SU-DHL-6 (cell line): ENCODE measurements around the gene ALG3.

ENCODE experiments used
- H2AFZ ChIP-seq: fragments of 200-600 bp; sonication (generic); 2 replicates; pipeline ENCODE4 v1.6.1; 2014; ENCODE audit warnings: low read depth, mild to moderate bottlenecking, moderate library complexity, mixed read lengths, antibody characterized with exemption, low read length; ENCODE audit not compliant: severe bottlenecking
- H3F3A ChIP-seq: fragments of 200-600 bp; shearing (Covaris generic); 2 replicates; pipeline ENCODE4 v1.6.0; 2016; ENCODE audit warnings: antibody characterized with exemption, mild to moderate bottlenecking; ENCODE audit not compliant: insufficient read depth
- H3K27ac ChIP-seq: fragments of 200-600 bp; sonication (generic); 2 replicates; pipeline ENCODE4 v1.5.1; 2016; ENCODE audit warnings: low read depth, mild to moderate bottlenecking, low read length, moderate library complexity, mixed read lengths
- H3K27me3 ChIP-seq: fragments of 200-600 bp; sonication (generic), shearing (Covaris generic); 2 replicates; pipeline ENCODE4 v1.6.0; 2014; ENCODE audit warnings: mild to moderate bottlenecking, low read length
- H3K36me3 ChIP-seq: fragments of 200-600 bp; sonication (generic); 2 replicates; pipeline ENCODE4 v1.6.1; 2014; ENCODE audit warnings: mild to moderate bottlenecking, low read length, mixed read lengths
- H3K4me2 ChIP-seq: fragments of 300-600, 200-600 bp; shearing (Covaris generic), sonication (generic); 2 replicates; pipeline ENCODE4 v1.6.0; 2014; ENCODE audit warnings: low read length, low read depth, mild to moderate bottlenecking; ENCODE audit not compliant: poor library complexity, severe bottlenecking
- H3K4me3 ChIP-seq: fragments of 200-600 bp; sonication (generic); 2 replicates; pipeline ENCODE4 v1.5.1; 2014; ENCODE audit warnings: antibody characterized with exemption, low read length, mild to moderate bottlenecking, mixed read lengths; ENCODE audit not compliant: insufficient read depth, poor library complexity, severe bottlenecking
- H3K79me2 ChIP-seq: fragments of 200-600 bp; sonication (generic); 2 replicates; pipeline ENCODE4 v1.6.1; 2014; ENCODE audit warnings: mild to moderate bottlenecking, low read length, moderate library complexity; ENCODE audit not compliant: insufficient read depth
- H3K9ac ChIP-seq: fragments of 200-600 bp; sonication (generic); 2 replicates; pipeline ENCODE4 v1.7.0; 2014; ENCODE audit warnings: mild to moderate bottlenecking, low read length
- H3K9me2 ChIP-seq: fragments of 200-600 bp; sonication (generic); replicated peaks from 2 replicates; pipeline ENCODE4 v1.6.1; 2014; ENCODE audit warnings: low read length; ENCODE audit not compliant: insufficient read depth
- H3K9me3 ChIP-seq: fragments of 200-600 bp; sonication (generic); 2 replicates; pipeline ENCODE4 v1.6.1; 2014; ENCODE audit warnings: low read length, mixed read lengths; ENCODE audit not compliant: insufficient read depth
- H4K20me1 ChIP-seq: fragments of 200-600 bp; sonication (generic); 2 replicates; pipeline ENCODE4 v1.6.1; 2014; ENCODE audit warnings: low read depth, mild to moderate bottlenecking, antibody characterized with exemption, low read length, moderate library complexity, mixed read lengths
- EZH2phosphoT487 ChIP-seq: fragments of 200-600 bp; sonication (generic), shearing (Covaris generic); conservative IDR thresholded peaks from 2 replicates; pipeline ENCODE4 v1.6.1; 2018; ENCODE audit warnings: mild to moderate bottlenecking, antibody characterized with exemption, low read length, moderate library complexity, mixed read lengths
- TF ChIP-seq, protein P1 (sequence below): fragments of 200-600 bp; sonication (generic); IDR thresholded peaks from one replicate; pipeline ENCODE4 v1.5.1; 2017; ENCODE audit warnings: antibody characterized with exemption, mild to moderate bottlenecking, low read length, moderate library complexity; ENCODE audit not compliant: insufficient read depth, poor library complexity, severe bottlenecking

The ALG3 gene

DNA sequence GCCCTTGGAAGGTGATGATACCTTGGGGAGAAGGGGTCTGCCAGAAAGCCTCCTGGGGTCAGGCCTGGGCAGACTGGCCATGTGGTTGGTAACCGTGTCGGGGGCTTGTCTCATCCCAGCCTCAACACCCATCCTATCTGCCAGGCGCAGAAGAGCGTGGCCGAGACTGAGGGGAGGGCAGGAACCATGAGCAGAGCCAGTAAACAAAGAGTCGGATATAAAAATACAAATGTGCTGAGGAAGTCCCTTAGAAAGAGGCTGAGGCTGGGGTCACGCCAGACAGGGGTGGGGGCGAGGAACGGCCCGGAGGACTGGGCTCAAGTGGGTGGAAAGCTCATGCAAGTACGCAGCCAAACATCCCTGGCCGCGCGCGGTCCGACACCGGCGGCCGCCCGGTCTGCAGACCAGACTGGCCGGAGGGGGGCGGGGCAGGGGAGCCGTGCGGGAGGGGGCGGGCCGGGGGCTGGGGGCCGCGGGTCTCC is 10.7 kb upstream of the ALG3 start:
- no peak overlapping the region for H3K4me3 ChIP-seq
- no peaks in the 10 kb centered on the region for H4K20me1 ChIP-seq
- no peaks in the 10 kb centered on the region for H3K27me3 ChIP-seq
- no peak overlapping the region for H3K9ac ChIP-seq
- no peaks in the 10 kb centered on the region for H3K36me3 ChIP-seq
- no peak overlapping the region for H3K27ac ChIP-seq
- TF ChIP-seq, protein P1, sequence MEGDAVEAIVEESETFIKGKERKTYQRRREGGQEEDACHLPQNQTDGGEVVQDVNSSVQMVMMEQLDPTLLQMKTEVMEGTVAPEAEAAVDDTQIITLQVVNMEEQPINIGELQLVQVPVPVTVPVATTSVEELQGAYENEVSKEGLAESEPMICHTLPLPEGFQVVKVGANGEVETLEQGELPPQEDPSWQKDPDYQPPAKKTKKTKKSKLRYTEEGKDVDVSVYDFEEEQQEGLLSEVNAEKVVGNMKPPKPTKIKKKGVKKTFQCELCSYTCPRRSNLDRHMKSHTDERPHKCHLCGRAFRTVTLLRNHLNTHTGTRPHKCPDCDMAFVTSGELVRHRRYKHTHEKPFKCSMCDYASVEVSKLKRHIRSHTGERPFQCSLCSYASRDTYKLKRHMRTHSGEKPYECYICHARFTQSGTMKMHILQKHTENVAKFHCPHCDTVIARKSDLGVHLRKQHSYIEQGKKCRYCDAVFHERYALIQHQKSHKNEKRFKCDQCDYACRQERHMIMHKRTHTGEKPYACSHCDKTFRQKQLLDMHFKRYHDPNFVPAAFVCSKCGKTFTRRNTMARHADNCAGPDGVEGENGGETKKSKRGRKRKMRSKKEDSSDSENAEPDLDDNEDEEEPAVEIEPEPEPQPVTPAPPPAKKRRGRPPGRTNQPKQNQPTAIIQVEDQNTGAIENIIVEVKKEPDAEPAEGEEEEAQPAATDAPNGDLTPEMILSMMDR, result no peak
- no peak for TF ChIP-seq EZH2phosphoT487
- H2AFZ ChIP-seq, result no peak overlapping the region
- H3K79me2 ChIP-seq, result no peaks in the 10 kb centered on the region
- H3K9me2 ChIP-seq, result no peaks in the 10 kb centered on the region
- H3K9me3 ChIP-seq, result no peaks in the 10 kb centered on the region
- no peaks in the 10 kb centered on the region; the same call in 1 of the 2 replicates for H3F3A ChIP-seq
- no peak overlapping the region for H3K4me2 ChIP-seq

DNA sequence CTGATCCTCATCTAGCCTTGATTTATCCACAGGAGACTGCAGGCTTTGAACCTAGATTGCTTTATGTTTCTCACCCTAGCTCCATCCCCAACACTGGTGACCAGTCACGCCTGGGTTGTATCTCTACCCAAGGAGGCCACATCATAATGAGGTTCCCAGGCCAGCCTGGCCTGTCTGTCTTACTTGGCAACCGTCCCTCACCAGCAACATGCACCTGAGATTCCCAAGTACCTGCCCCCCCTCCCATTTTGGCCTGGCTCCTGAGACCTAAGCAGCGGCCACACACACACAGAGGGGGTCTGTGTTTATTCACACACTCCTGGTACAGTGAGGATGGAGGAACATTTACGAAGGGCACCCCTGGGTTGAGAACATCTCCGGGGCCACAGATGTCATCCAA is 10.2 kb upstream of the ALG3 start:
- H3K36me3 ChIP-seq, result no peaks in the 10 kb centered on the region
- H2AFZ ChIP-seq, result no peak overlapping the region

DNA sequence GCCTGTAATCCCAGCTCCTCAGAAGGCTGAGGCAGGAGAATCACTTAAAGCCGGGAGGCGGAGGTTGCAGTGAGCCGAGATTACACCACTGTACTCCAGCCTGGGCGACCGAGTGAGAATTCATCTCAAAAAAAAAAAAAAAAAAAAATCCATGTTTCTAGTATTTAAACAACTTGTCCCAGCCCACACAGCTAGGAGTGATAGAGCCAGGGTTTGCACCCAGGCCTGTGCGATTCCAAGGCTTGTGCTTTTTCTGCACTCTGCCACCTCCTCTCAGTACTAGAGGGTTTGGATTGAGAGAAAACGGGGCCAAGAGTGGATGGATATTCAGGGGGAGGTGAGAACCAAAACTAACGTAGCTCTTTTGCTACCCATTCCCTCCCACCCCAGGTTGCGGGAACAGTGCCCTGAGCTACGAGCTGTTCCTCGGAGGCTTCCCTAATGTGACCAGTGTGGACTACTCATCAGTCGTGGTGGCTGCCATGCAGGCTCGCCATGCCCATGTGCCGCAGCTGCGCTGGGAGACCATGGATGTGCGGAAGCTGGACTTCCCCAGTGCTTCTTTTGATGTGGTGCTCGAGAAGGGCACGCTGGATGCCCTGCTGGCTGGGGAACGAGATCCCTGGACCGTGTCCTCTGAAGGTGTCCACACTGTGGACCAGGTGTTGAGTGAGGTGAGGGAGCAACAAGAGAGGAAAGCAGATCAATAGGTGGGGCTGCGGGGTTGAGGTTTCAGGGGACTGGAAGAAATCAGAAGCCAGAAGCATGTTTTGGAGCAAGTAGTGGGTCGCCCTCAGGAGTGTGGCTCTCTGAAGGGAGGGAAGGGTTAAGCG is 8.5 kb upstream of the ALG3 start:
- TF ChIP-seq, protein P1, result no peak
- no peak for TF ChIP-seq EZH2phosphoT487
- H3K27me3 ChIP-seq, result no peaks in the 10 kb centered on the region
- no peak overlapping the region for H3K4me2 ChIP-seq
- no peaks in the 10 kb centered on the region for H3K79me2 ChIP-seq
- no peak overlapping the region for H2AFZ ChIP-seq
- H3F3A ChIP-seq, result no peaks in the 10 kb centered on the region; the same call in 1 of the 2 replicates
- no peaks in the 10 kb centered on the region for H3K9me2 ChIP-seq
- H3K9me3 ChIP-seq, result no peaks in the 10 kb centered on the region
- no peak overlapping the region for H3K4me3 ChIP-seq
- no peak overlapping the region for H3K9ac ChIP-seq
- H3K27ac ChIP-seq, result no peak overlapping the region
- H4K20me1 ChIP-seq, result no peaks in the 10 kb centered on the region
- H3K36me3 ChIP-seq, result no peaks in the 10 kb centered on the region

More for the DNA sequence above, 10.2 kb upstream of the ALG3 start:
- H3K4me2 ChIP-seq, result no peak overlapping the region
- TF ChIP-seq, protein P1, result no peak
- no peak for TF ChIP-seq EZH2phosphoT487
- no peaks in the 10 kb centered on the region for H3K79me2 ChIP-seq
- no peaks in the 10 kb centered on the region for H4K20me1 ChIP-seq
- H3K9ac ChIP-seq, result no peak overlapping the region
- H3K27me3 ChIP-seq, result no peaks in the 10 kb centered on the region
- no peak overlapping the region for H3K27ac ChIP-seq
- no peaks in the 10 kb centered on the region for H3K9me3 ChIP-seq
- no peak overlapping the region for H3K4me3 ChIP-seq
- H3F3A ChIP-seq, result no peaks in the 10 kb centered on the region; the same call in 1 of the 2 replicates
- H3K9me2 ChIP-seq, result no peaks in the 10 kb centered on the region
